Right lobe of liver (tissue), 6 donors: ENCODE data around the gene CFAP20DC. TPM values are rescaled to one million over a fixed set of nuclear protein-coding genes. Genes with fewer than 3 reads are reported as not detected.
A peak's percentile ranks its signal among the peaks of the same experiment; 100 is the strongest.

ENCODE experiments used
- ATAC-seq, 4 donors: fragments of 200-7000 bp; cut with Tn5 transposase; one replicate each; pipeline ENCODE4 v1.9.1; 2020; ENCODE audit warnings: mild to moderate bottlenecking in 4 of 4, moderate library complexity in 4 of 4
- DNase-seq, 3 donors: peaks; one replicate each; pipeline ENCODE4 v3.0.0-alpha.2; 2020
- H3K27ac ChIP-seq, 3 donors: fragments of 200-600 bp; one replicate each; pipeline ENCODE4 v1.8.0; 2022
- H3K27me3 ChIP-seq, 2 donors: fragments of 200-600 bp; one replicate each; pipeline ENCODE4 v1.8.0; 2022
- H3K36me3 ChIP-seq, 4 donors: fragments of 200-600 bp; sonication (generic) in 1 of 4; one replicate each; pipeline versions ENCODE4 v1.5.1 to v1.8.0; 2017 to 2022; ENCODE audit warnings: control low read depth in 1 of 4
- H3K4me1 ChIP-seq, 4 donors: fragments of 200-600 bp; sonication (generic) in 1 of 4; one replicate each; pipeline versions ENCODE4 v1.5.1 to v1.8.0; 2017 to 2022; ENCODE audit warnings: control low read depth in 1 of 4
- H3K4me3 ChIP-seq, 3 donors: fragments of 200-600 bp; one replicate each; pipeline ENCODE4 v1.8.0; 2022
- H3K9me3 ChIP-seq, 4 donors: fragments of 200-600 bp; sonication (generic) in 1 of 4; one replicate each; pipeline versions ENCODE4 v1.5.1 to v1.8.0; 2017 to 2022; ENCODE audit warnings: control low read depth in 1 of 4
- CTCF ChIP-seq, 4 donors: fragments of 200-600 bp in 3 of 4; fragments of 450-650 bp in 1 of 4; IDR thresholded peaks; one replicate each; pipeline versions ENCODE4 v1.5.1 to v1.8.0; 2016 to 2022; ENCODE audit warnings: antibody characterized with exemption in 4 of 4, mild to moderate bottlenecking in 2 of 4
- POLR2A ChIP-seq: fragments of 450-650 bp; IDR thresholded peaks from one replicate; pipeline ENCODE4 v1.6.1; 2017; ENCODE audit warnings: antibody characterized with exemption, mild to moderate bottlenecking
- WGBS: methylation state at CpG from one replicate; pipeline ENCODE4 v1.1.6; 2018; ENCODE audit warnings: low coverage, low lambda C conversion rate; ENCODE audit not compliant: insufficient coverage; ENCODE audit errors: missing lambda C conversion rate; 5-methylcytosine and 5-hydroxymethylcytosine counted together
- intact Hi-C, 2 donors: fragments of 100-400 bp; cut with DNase I; formaldehyde crosslinking; loops; one replicate each; pipeline versions ENCODE4 v1.11.2 to v1.14.1; 2022
- total RNA-seq, 6 experiments: library from RNA; depleted of rRNA in 2 of 6; stranded (reverse); fragments of >200 nt in 2 of 6; fragmentation: NEBNext Ultra II Directional in 3 of 6; extraction: Animal tissue kit (Norgen Biotek cat#: 25700) in 3 of 6; gene quantifications; one replicate each; pipeline versions ENCODE4 v1.1.0 to v1.2.4, GENCODE V29; 2016 to 2023
- donor health status: DM: no; HTN: yes; CAD: no.
- donor health status: DM: no; HTN: no; CAD: no.
- donor health status: DM: no; HTN: no; CAD: no.
- donor health status: DM: no; HTN: yes; CAD: no.
- donor health status: DM: no; HTN: yes; CAD: no.

CFAP20DC gene
- total RNA-seq, 6 experiments from 2014 or later = 0.67 to 2.7 (median 1.5) TPM

GRCh38 chr3:58772462-58772861 lies 277.4 kb downstream of the CFAP20DC start:
- Histone ChIP-seq H3K4me1 (no peaks in the 10 kb centered on the region), H3K27me3 (no peaks in the 10 kb centered on the region), H3K4me3 (no peak overlapping the region), H3K9me3 (no peaks in the 10 kb centered on the region), H3K36me3 (no peaks in the 10 kb centered on the region), H3K27ac (no peak overlapping the region)
- DNase-seq = no peak
- no peak for ATAC-seq
- intact Hi-C loops = no loop called here
- TF ChIP-seq POLR2A = no peak
- TF ChIP-seq CTCF (IDR thresholded peaks at IDR 0.05) = no peak

- no peaks in the 10 kb centered on the region for H3K27me3 ChIP-seq
- WGBS = 40% methylated on average over 1 of the region's 4 CpGs
- no peak overlapping the region for H3K4me3 ChIP-seq
- no peak for DNase-seq
- intact Hi-C loops = no loop called here
- no peaks in the 10 kb centered on the region for H3K9me3 ChIP-seq
- H3K27ac ChIP-seq = no peak overlapping the region
- H3K36me3 ChIP-seq = no peaks in the 10 kb centered on the region
- TF ChIP-seq POLR2A = no peak
- TF ChIP-seq CTCF (IDR thresholded peaks at IDR 0.05) = no peak
- no peaks in the 10 kb centered on the region for H3K4me1 ChIP-seq
- no peak for ATAC-seq
Observed at GRCh38 chr3:58769065-58769464, 280.8 kb downstream of the CFAP20DC start.

GRCh38 chr3:58766587-58767282 lies 283.1 kb downstream of the CFAP20DC start:
- no peak overlapping the region for H3K27ac ChIP-seq
- intact Hi-C loops = no loop called here
- no peaks in the 10 kb centered on the region for H3K27me3 ChIP-seq
- H3K9me3 ChIP-seq = no peaks in the 10 kb centered on the region
- DNase-seq (no peak), ATAC-seq (peak in 2 of 4 donors; percentile 51 to 70)
- no peak for TF ChIP-seq CTCF (IDR thresholded peaks at IDR 0.05)
- TF ChIP-seq POLR2A = no peak
- no peaks in the 10 kb centered on the region for H3K36me3 ChIP-seq
- 65% methylated on average over 8 of the region's 9 CpGs for WGBS
- no peak overlapping the region for H3K4me3 ChIP-seq
- no peaks in the 10 kb centered on the region for H3K4me1 ChIP-seq

- Histone ChIP-seq H3K27ac (no peak overlapping the region), H3K27me3 (no peaks in the 10 kb centered on the region), H3K4me3 (no peak overlapping the region), H3K36me3 (no peaks in the 10 kb centered on the region), H3K9me3 (no peaks in the 10 kb centered on the region), H3K4me1 (no peaks in the 10 kb centered on the region)
- intact Hi-C loops = no loop called here
- TF ChIP-seq CTCF (IDR thresholded peaks at IDR 0.05) (no peak), POLR2A (no peak)
- WGBS = 80% methylated on average over 2 of the region's 2 CpGs
- ATAC-seq (no peak), DNase-seq (no peak)
Observed at GRCh38 chr3:58755150-58755549, 294.7 kb downstream of the CFAP20DC start.

GRCh38 chr3:58754074-58754473 lies 295.8 kb downstream of the CFAP20DC start:
- Histone ChIP-seq H3K27ac (no peak overlapping the region), H3K4me3 (no peak overlapping the region), H3K9me3 (no peaks in the 10 kb centered on the region), H3K4me1 (no peaks in the 10 kb centered on the region), H3K27me3 (no peaks in the 10 kb centered on the region), H3K36me3 (no peaks in the 10 kb centered on the region)
- DNase-seq (no peak), ATAC-seq (no peak)
- intact Hi-C loops = no loop called here
- 73% methylated on average over 4 of the region's 4 CpGs for WGBS
- no peak for TF ChIP-seq POLR2A
- no peak for TF ChIP-seq CTCF (IDR thresholded peaks at IDR 0.05)
